ENCODE measurements around the gene PELO. TPM values are rescaled to one million over a fixed set of nuclear protein-coding genes. Genes with fewer than 3 reads are reported as not detected.

Gene PELO
- total and polyA plus RNA-seq, 8 donors: 19.9 to 47.6 (median 24.4) TPM

- no peak for ATAC-seq
- Histone ChIP-seq H3K4me1 (no peaks in the 10 kb centered on the region), H3K9me3 (peaks cover 0 to 5% of the 10 kb centered on the region in 2 donors), H3K36me3 (no peaks in the 10 kb centered on the region), H3K27ac (no peak overlapping the region), H3K27me3 (no peaks in the 10 kb centered on the region), H3K4me3 (no peak overlapping the region)
- DNase-seq: no peak
- no peak for TF ChIP-seq CTCF (IDR thresholded peaks at IDR 0.05)
- intact Hi-C loops (cut with DNase I): no loop called here
Observed at GRCh38 chr5:52829664-52830063, 41.9 kb downstream of the PELO start.

- DNase-seq: no peak
- H3K27me3 ChIP-seq: no peaks in the 10 kb centered on the region
- H3K27ac ChIP-seq: no peak overlapping the region
- ATAC-seq: no peak
- no peak for TF ChIP-seq CTCF (IDR thresholded peaks at IDR 0.05)
- H3K9me3 ChIP-seq: peaks cover 0 to 5% of the 10 kb centered on the region in 2 donors
- intact Hi-C loops (cut with DNase I): no loop called here
- no peak overlapping the region for H3K4me3 ChIP-seq
- no peaks in the 10 kb centered on the region for H3K36me3 ChIP-seq
- H3K4me1 ChIP-seq: no peaks in the 10 kb centered on the region
Observed at GRCh38 chr5:52830650-52831049, 42.9 kb downstream of the PELO start.

GRCh38 chr5:52831786-52832511 lies 44.2 kb downstream of the PELO start:
- no peak for TF ChIP-seq CTCF (IDR thresholded peaks at IDR 0.05)
- H3K4me3 ChIP-seq: no peak overlapping the region
- no peak for DNase-seq
- intact Hi-C loops (cut with DNase I): no loop called here
- no peaks in the 10 kb centered on the region for H3K4me1 ChIP-seq
- H3K36me3 ChIP-seq: no peaks in the 10 kb centered on the region
- peaks cover 0 to 5% of the 10 kb centered on the region in 2 donors for H3K9me3 ChIP-seq
- ATAC-seq: no peak
- H3K27me3 ChIP-seq: no peaks in the 10 kb centered on the region
- H3K27ac ChIP-seq: no peak overlapping the region

GRCh38 chr5:52834320-52834719 lies 46.6 kb downstream of the PELO start:
- DNase-seq (no peak), ATAC-seq (no peak)
- Histone ChIP-seq H3K9me3 (no peaks in the 10 kb centered on the region), H3K36me3 (no peaks in the 10 kb centered on the region), H3K27me3 (no peaks in the 10 kb centered on the region), H3K27ac (no peak overlapping the region), H3K4me3 (no peak overlapping the region), H3K4me1 (no peaks in the 10 kb centered on the region)
- intact Hi-C loops (cut with DNase I): no loop called here
- TF ChIP-seq CTCF (IDR thresholded peaks at IDR 0.05): no peak

- intact Hi-C loops (cut with DNase I): no loop called here
- Histone ChIP-seq H3K4me3 (no peak overlapping the region), H3K27me3 (no peaks in the 10 kb centered on the region), H3K4me1 (peaks cover 0 to 5% of the 10 kb centered on the region in 2 donors), H3K9me3 (no peaks in the 10 kb centered on the region), H3K27ac (peak overlapping the region; percentile 29 to 80), H3K36me3 (no peaks in the 10 kb centered on the region)
- no peak for DNase-seq
- TF ChIP-seq CTCF (IDR thresholded peaks at IDR 0.05): no peak
- ATAC-seq: no peak
Observed at GRCh38 chr5:52837068-52837467, 49.4 kb downstream of the PELO start.

Other genes starting within 250 kb of the PELO start
- gene ITGA1, start within 50 bp of the PELO start, total RNA-seq: 100 to 1,000 TPM in 1 of 2 donors, 10 to 100 TPM in 1; 87.5 to 127 TPM
- 10 to 100 TPM; 67.8 to 93.5 (median 84.8) TPM for gene ITGA1, start within 50 bp of the PELO start, polyA plus RNA-seq (ENCODE audit: insufficient read length in 6 of 6)
- 10 to 100 TPM; 32.4 to 44.4 TPM for gene ITGA2, start 201.4 kb downstream of the PELO start, total RNA-seq
- 10 to 100 TPM; 44.0 to 63.0 (median 51.5) TPM for gene ITGA2, start 201.4 kb downstream of the PELO start, polyA plus RNA-seq (ENCODE audit: insufficient read length in 6 of 6)

Measured in left lung (tissue), 10 donors.